ENCODE results near the gene JKAMP.

Gene JKAMP

GRCh38 chr14:59543873-59544272, 59.6 kb downstream of the JKAMP start:
- DNase-seq: no peak

- no peak for DNase-seq
These were observed 63.0 kb downstream of the JKAMP start for GRCh38 chr14:59547310-59547709.

All from CD4-positive, alpha-beta T cell treated with Interleukin-1 beta for 1 hour (primary cell).